HepG2 (cell line): ENCODE results near the gene PIK3R3. TPM values are rescaled to one million over a fixed set of nuclear protein-coding genes. Genes with fewer than 3 reads are reported as not detected.
A peak's percentile ranks its signal among the peaks of the same experiment; 100 is the strongest.

Experiments
- ATAC-seq: fragments of 200-7000 bp; cut with Tn5 transposase; 3 replicates; pipeline ENCODE4 v1.9.1; 2020; ENCODE audit warnings: mild to moderate bottlenecking, moderate library complexity
- BruUV-seq: library from RNA; stranded (reverse); fragments of 400-500 nt; replicated peaks from 2 replicates; lab custom pipeline; 2021; lab: Mats Ljungman, UMichigan
- CTCF ChIA-PET: fragments of 300-600 bp; formaldehyde crosslinking; extraction: SDS; loops from one replicate; lab custom pipeline; 2021; ENCODE audit warnings: low total read pairs, inconsistent platforms, low intra/inter-chr PET ratio; lab: Yijun Ruan, JAX
- POLR2A ChIA-PET: fragments of 350-600 bp; sonication (Branson Sonifier 250); formaldehyde crosslinking; loops from one replicate; lab custom pipeline; 2020; ENCODE audit warnings: antibody characterized with exemption, inconsistent platforms; lab: Yijun Ruan, JAX
- DNase-seq: peaks from one replicate; pipeline ENCODE4 v3.0.0-alpha.2; 2015; ENCODE audit warnings: low spot score
- FAIRE-seq: peaks from 3 replicates; lab custom pipeline; 2011; peaks lifted over from hg19 to GRCh38; lab: Jason Lieb, UNC
- H2AFZ ChIP-seq: one replicate; pipeline ENCODE4 v1.6.1; 2011; ENCODE audit warnings: low read length, inconsistent platforms
- H3K27ac ChIP-seq: fragments of 300-600 bp; 3 replicates; pipeline ENCODE4 v1.8.0; 2011; ENCODE audit warnings: mixed run types, mild to moderate bottlenecking, mixed read lengths, low read length, inconsistent platforms; ENCODE audit not compliant: insufficient read depth; ENCODE audit errors: extremely low read length
- H3K27me3 ChIP-seq, 2 experiments: fragments of 200-600 bp in 1 of 2; 2 replicates in 1 of 2; 3 replicates in 1 of 2; pipeline versions ENCODE4 v1.6.0 to v1.8.0; 2011; ENCODE audit warnings: low read length in 2 of 2, mild to moderate bottlenecking in 2 of 2, moderate library complexity in 2 of 2, inconsistent platforms in 1 of 2; ENCODE audit not compliant: insufficient read depth in 2 of 2, control insufficient read depth in 1 of 2
- H3K36me3 ChIP-seq, 2 experiments: fragments of 200-600 bp in 1 of 2; replicated peaks in 1 of 2; 2 replicates in 1 of 2; 3 replicates in 1 of 2; pipeline versions ENCODE4 v1.5.1 to v1.8.0; 2011; ENCODE audit warnings: low read length in 2 of 2, inconsistent platforms in 1 of 2; ENCODE audit not compliant: insufficient read depth in 2 of 2, control insufficient read depth in 1 of 2
- H3K4me1 ChIP-seq: 2 replicates; pipeline ENCODE4 v1.5.1; 2012; ENCODE audit warnings: low read length, inconsistent platforms; ENCODE audit not compliant: insufficient read depth
- H3K4me2 ChIP-seq: 2 replicates; pipeline ENCODE4 v1.6.0; 2011; ENCODE audit warnings: low read depth, low read length, inconsistent platforms
- H3K4me3 ChIP-seq, 3 experiments: fragments of 200-600 bp in 1 of 3; sonication (generic), shearing (Covaris generic) in 1 of 3; replicated peaks in 1 of 3; 2 replicates each; pipeline ENCODE4 v1.5.1; 2011 to 2016; ENCODE audit warnings: low read length in 3 of 3, inconsistent platforms in 2 of 3, low read depth in 2 of 3, mild to moderate bottlenecking in 2 of 3, control low read depth in 1 of 3, mixed read lengths in 1 of 3; ENCODE audit not compliant: insufficient read depth in 1 of 3
- H3K79me2 ChIP-seq: one replicate; pipeline ENCODE4 v1.6.1; 2011; ENCODE audit warnings: low read length, inconsistent platforms; ENCODE audit not compliant: insufficient read depth
- H3K9ac ChIP-seq: 2 replicates; pipeline ENCODE4 v1.6.0; 2011; ENCODE audit warnings: mild to moderate bottlenecking, low read depth, low read length, inconsistent platforms; ENCODE audit not compliant: insufficient read depth
- H3K9me3 ChIP-seq: 2 replicates; pipeline ENCODE4 v1.5.1; 2012; ENCODE audit warnings: mild to moderate bottlenecking, low read length
- H4K20me1 ChIP-seq: 2 replicates; pipeline ENCODE4 v1.6.0; 2011; ENCODE audit warnings: inconsistent platforms, mild to moderate bottlenecking, low read length, moderate library complexity; ENCODE audit not compliant: insufficient read depth
- NFKBIZ ChIP-seq: IDR thresholded peaks from 2 replicates; pipeline ENCODE4 v1.6.1; 2018; ENCODE audit warnings: missing genetic modification reagents, missing compliant biosample characterization
- PRMT3 ChIP-seq: sonication (generic); formaldehyde crosslinking; IDR thresholded peaks from 2 replicates; pipeline ENCODE4 v1.8.1; 2022; ENCODE audit warnings: low read depth, mild to moderate bottlenecking, moderate library complexity, missing genetic modification reagents, borderline replicate concordance
- ZNF230 ChIP-seq: sonication (generic); formaldehyde crosslinking; IDR thresholded peaks from 2 replicates; pipeline ENCODE4 v1.4.0; 2020; ENCODE audit warnings: mild to moderate bottlenecking, missing genetic modification reagents
- WGBS: methylation state at CpG from one replicate; pipeline ENCODE4 v1.1.6; 2017; ENCODE audit warnings: low lambda C conversion rate; 5-methylcytosine and 5-hydroxymethylcytosine counted together
- in situ Hi-C: cut with HindIII; loops from 2 replicates; pipeline ENCODE4 v1.10.0; 2017; ENCODE audit warnings: low pct_unique_long_range_greater_than_20kb; ENCODE audit not compliant: extremely low pct_ligation_motif_present
- intact Hi-C: fragments of 100-400 bp; cut with micrococcal nuclease; formaldehyde crosslinking; loops from one replicate; pipeline ENCODE4 v1.10.0; 2022; ENCODE audit not compliant: unreplicated experiment
- polyA plus RNA-seq, 8 experiments: library from polyadenylated mRNA; depleted of rRNA in 3 of 8; stranded (reverse) in 7 of 8; unstranded in 1 of 8; fragments of >200 nt; fragmentation: Illumina TruSeq in 4 of 8; extraction: Trizol in 4 of 8; gene quantifications; 2 replicates each; pipeline versions ENCODE4 v1.2.1 to v1.2.3, GENCODE V29; 2011 to 2016; ENCODE audit warnings: low read depth in 4 of 8, missing spikeins in 1 of 8, mixed read lengths in 1 of 8; ENCODE audit not compliant: insufficient read depth in 1 of 8
- total RNA-seq, 5 experiments: library from RNA; depleted of rRNA; stranded (reverse); fragments of >200 nt; fragmentation: Illumina TruSeq; extraction: Trizol; gene quantifications; 2 replicates each; pipeline ENCODE4 v1.2.3, GENCODE V29; 2016; ENCODE audit warnings: low read depth in 1 of 5
- TF ChIP-seq, protein P1 (sequence below): sonication (generic); formaldehyde crosslinking; IDR thresholded peaks from 2 replicates; pipeline ENCODE4 v1.4.0; 2020; ENCODE audit warnings: mild to moderate bottlenecking, missing genetic modification reagents

PIK3R3 gene
- total and polyA plus RNA-seq, 2 of the 13 experiments (the other 11 are each of a cell fraction or from before 2014, with no cell fraction given) = 0.37 to 6.9 TPM

DNA sequence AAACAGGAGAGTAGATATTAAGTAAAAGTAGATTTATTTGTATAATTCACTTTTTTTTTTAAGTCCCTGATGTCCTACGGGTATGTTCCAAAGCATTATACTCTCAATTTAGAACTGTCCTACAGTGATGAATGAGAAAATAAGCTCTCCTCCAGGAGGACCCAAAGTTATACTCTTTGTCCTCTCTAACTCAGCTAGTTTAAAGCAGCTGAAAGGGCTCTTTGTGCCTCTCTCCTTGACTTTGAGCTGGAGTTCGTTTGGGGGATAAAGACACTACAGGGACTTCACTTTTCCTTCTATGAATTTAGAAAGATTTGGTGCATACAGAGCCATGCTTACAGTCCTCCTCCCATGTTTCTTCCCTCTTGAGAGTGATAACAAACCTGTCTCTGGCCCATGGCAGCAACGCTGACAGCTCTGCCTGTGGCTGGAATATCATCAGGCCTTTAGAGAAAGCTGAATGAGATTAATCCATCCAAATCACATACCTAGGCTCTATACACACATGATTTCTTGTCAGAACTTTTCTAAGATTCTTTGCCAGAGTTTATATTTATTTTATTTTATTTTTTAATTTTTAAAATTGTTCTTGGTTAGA is 134.3 kb downstream of the PIK3R3 start:
- H3K79me2 ChIP-seq = no peaks in the 10 kb centered on the region
- WGBS = 70% methylated on average over 3 of the region's 3 CpGs
- H3K4me3 ChIP-seq = no peak overlapping the region
- intact Hi-C loops = no loop called here
- ATAC-seq (peak; percentile 35; the same call in 1 of the 3 replicates), DNase-seq (no peak)
- H3K9ac ChIP-seq = no peak overlapping the region
- BruUV-seq = no TSS peak
- no peaks in the 10 kb centered on the region for H3K9me3 ChIP-seq
- peaks cover 6 to 18% of the 10 kb centered on the region in 2 experiments; a peak in 3 of 5 replicates for H3K36me3 ChIP-seq
- ChIA-PET CTCF (no interaction called here), POLR2A (no interaction called here)
- H3K27ac ChIP-seq = no peak overlapping the region
- H2AFZ ChIP-seq = no peak overlapping the region
- in situ Hi-C loops = no loop called here
- no peaks in the 10 kb centered on the region for H4K20me1 ChIP-seq
- H3K4me1 ChIP-seq = peaks cover 29% of the 10 kb centered on the region
- TF ChIP-seq, protein P1, sequence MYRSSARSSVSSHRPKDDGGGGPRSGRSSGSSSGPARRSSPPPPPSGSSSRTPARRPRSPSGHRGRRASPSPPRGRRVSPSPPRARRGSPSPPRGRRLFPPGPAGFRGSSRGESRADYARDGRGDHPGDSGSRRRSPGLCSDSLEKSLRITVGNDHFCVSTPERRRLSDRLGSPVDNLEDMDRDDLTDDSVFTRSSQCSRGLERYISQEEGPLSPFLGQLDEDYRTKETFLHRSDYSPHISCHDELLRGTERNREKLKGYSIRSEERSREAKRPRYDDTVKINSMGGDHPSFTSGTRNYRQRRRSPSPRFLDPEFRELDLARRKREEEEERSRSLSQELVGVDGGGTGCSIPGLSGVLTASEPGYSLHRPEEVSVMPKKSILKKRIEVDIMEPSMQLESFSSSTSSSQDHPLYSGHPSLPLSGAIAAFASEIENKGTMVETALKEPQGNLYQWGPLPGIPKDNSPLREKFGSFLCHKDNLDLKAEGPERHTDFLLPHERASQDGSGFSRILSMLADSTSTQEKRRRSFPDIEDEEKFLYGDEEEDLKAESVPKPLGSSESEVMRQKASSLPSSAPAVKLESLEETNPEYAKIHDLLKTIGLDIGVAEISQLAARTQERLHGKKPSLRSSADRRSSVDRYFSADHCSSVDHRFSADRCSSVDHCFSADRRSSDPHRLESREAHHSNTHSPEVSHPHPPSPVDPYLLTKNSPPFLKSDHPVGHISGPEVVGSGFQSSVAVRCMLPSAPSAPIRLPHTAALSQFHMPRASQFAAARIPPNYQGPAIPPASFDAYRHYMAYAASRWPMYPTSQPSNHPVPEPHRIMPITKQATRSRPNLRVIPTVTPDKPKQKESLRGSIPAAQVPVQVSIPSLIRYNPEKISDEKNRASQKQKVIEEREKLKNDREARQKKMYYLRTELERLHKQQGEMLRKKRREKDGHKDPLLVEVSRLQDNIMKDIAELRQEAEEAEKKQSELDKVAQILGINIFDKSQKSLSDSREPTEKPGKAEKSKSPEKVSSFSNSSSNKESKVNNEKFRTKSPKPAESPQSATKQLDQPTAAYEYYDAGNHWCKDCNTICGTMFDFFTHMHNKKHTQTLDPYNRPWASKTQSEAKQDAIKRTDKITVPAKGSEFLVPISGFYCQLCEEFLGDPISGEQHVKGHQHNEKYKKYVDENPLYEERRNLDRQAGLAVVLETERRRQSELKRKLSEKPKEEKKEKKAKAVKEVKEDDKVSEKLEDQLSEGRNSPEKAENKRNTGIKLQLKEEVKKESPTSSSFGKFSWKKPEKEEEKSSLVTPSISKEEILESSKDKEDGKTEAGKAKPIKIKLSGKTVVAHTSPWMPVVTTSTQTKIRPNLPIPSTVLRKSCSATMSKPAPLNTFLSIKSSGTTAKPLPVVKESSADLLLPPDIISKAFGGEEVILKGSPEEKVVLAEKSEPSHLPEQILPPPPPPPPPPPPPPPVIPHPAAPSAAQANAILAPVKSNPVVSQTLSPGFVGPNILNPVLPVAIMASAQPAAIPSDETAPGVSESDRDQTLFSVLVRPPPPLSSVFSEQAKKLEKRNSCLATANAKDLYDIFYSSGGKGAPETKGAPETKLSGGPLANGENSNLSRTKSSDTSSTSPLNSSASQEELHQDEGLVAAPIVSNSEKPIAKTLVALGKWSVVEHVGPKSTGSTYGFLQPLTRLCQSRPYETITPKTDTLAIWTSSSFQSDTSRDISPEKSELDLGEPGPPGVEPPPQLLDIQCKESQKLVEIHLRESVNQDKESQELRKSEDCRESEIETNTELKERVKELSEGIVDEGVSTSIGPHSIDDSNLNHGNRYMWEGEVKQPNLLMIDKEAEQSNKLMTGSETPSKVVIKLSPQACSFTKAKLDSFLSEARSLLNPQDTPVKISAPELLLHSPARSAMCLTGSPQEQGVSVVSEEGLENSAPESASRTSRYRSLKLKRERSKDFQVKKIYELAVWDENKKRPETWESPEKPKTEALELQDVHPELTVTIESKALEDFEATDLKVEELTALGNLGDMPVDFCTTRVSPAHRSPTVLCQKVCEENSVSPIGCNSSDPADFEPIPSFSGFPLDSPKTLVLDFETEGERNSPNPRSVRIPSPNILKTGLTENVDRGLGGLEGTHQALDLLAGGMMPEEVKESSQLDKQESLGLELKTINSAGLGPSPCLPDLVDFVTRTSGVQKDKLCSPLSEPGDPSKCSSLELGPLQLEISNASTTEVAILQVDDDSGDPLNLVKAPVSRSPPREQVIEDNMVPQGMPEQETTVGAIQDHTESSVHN (CRISPR knock-in tag) = no peak
- no peak for TF ChIP-seq ZNF230 (CRISPR knock-in tag)
- no peak for TF ChIP-seq NFKBIZ (CRISPR knock-in tag)
- no peak for TF ChIP-seq PRMT3 (CRISPR knock-in tag)
- TF ChIP-seq, all 625 proteins: peak for 0
- no peak overlapping the region for H3K4me2 ChIP-seq
- no peak for FAIRE-seq
- no peaks in the 10 kb centered on the region for H3K27me3 ChIP-seq
